ENCODE measurements around the gene SLC15A1.

DNA sequence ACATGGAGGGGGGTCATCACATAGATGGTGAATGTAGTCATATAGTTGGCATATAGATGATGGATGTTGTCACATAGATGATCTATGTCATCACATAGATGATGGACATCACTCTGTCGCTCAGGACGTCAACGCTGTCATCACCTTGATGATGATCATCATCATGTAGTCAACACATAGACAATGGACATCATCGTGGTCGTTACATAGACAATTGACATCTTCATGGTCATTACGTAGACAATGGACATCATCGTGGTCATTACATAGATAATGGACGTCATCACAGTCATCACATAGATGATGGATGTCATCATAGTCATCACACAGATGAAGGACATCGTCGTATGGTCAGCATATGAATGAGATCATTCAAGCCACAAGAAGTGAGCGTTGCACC lies 28.6 kb upstream of the SLC15A1 start:
- TF ChIP-seq, protein P1, sequence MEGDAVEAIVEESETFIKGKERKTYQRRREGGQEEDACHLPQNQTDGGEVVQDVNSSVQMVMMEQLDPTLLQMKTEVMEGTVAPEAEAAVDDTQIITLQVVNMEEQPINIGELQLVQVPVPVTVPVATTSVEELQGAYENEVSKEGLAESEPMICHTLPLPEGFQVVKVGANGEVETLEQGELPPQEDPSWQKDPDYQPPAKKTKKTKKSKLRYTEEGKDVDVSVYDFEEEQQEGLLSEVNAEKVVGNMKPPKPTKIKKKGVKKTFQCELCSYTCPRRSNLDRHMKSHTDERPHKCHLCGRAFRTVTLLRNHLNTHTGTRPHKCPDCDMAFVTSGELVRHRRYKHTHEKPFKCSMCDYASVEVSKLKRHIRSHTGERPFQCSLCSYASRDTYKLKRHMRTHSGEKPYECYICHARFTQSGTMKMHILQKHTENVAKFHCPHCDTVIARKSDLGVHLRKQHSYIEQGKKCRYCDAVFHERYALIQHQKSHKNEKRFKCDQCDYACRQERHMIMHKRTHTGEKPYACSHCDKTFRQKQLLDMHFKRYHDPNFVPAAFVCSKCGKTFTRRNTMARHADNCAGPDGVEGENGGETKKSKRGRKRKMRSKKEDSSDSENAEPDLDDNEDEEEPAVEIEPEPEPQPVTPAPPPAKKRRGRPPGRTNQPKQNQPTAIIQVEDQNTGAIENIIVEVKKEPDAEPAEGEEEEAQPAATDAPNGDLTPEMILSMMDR (IDR thresholded peaks at IDR 0.05 in 8 of 11, conservative IDR thresholded peaks at IDR 0.05 in 3 of 11): no peak
- TF ChIP-seq POLR2AphosphoS5 (IDR thresholded peaks at IDR 0.05) (no peak), POLR2A (IDR thresholded peaks at IDR 0.05) (no peak)
